Activated T-cell treated with anti-CD3 and anti-CD28 coated beads, Interleukin-2, amount 50 U/mL, for 4 hours (primary cell): Measurements from ENCODE around the gene AFAP1. TPM values are rescaled to one million over a fixed set of nuclear protein-coding genes. Genes with fewer than 3 reads are reported as not detected.
"Not testable (repeated sequence)": the region's sequence is repeated elsewhere in the genome, so short reads cannot be mapped to it uniquely, and the experiment has no call there.

Source experiments
- ATAC-seq, 2 donors: fragments of 200-7000 bp; cut with Tn5 transposase; one replicate each; pipeline ENCODE4 v1.10.0; 2021
- DNase-seq: peaks from one replicate; pipeline ENCODE4 v3.0.0-alpha.2; 2020
- H3K27me3 Mint-ChIP-seq: one replicate; pipeline ENCODE4 v1.8.0; 2021; ENCODE audit warnings: low read depth, mixed read lengths
- H3K36me3 Mint-ChIP-seq: one replicate; pipeline ENCODE4 v1.8.0; 2022; ENCODE audit warnings: mixed read lengths; ENCODE audit not compliant: insufficient read depth
- H3K4me1 Mint-ChIP-seq: one replicate; pipeline ENCODE4 v1.8.0; 2021; ENCODE audit warnings: low read depth, mixed read lengths
- H3K4me3 Mint-ChIP-seq: one replicate; pipeline ENCODE4 v1.8.0; 2021; ENCODE audit warnings: mild to moderate bottlenecking, moderate library complexity, mixed read lengths
- H3K9me3 Mint-ChIP-seq: one replicate; pipeline ENCODE4 v1.8.0; 2021; ENCODE audit warnings: mixed read lengths
- total RNA-seq, 3 donors: library from RNA; stranded (reverse); gene quantifications; one replicate each; pipeline ENCODE4 v1.2.1, GENCODE V29; 2021

The AFAP1 gene
- total RNA-seq, 3 donors from 2014 or later: 13.1 to 17.7 (median 14.7) TPM

- peaks cover 2% of the 10 kb centered on the region for H3K27me3 Mint-ChIP-seq
- H3K4me1 Mint-ChIP-seq: peaks cover 5% of the 10 kb centered on the region
- H3K9me3 Mint-ChIP-seq: peaks cover 8% of the 10 kb centered on the region
- ATAC-seq (no peak), DNase-seq (no peak)
- no peak overlapping the region for H3K4me3 Mint-ChIP-seq
- H3K36me3 Mint-ChIP-seq: peaks cover 5% of the 10 kb centered on the region
Measured at GRCh38 chr4:7924570-7924969, 15.1 kb downstream of the AFAP1 start.

- H3K4me3 Mint-ChIP-seq: no peak overlapping the region
- no peaks in the 10 kb centered on the region for H3K27me3 Mint-ChIP-seq
- peaks cover 3% of the 10 kb centered on the region for H3K4me1 Mint-ChIP-seq
Measured at GRCh38 chr4:7924163-7924562, 15.5 kb downstream of the AFAP1 start.

GRCh38 chr4:7922466-7922865 is 17.2 kb downstream of the AFAP1 start:
- ATAC-seq: no peak
- DNase-seq: no peak
- Mint-ChIP-seq H3K36me3 (peaks cover 7% of the 10 kb centered on the region), H3K9me3 (peaks cover 8% of the 10 kb centered on the region), H3K4me1 (peaks cover 8% of the 10 kb centered on the region), H3K4me3 (no peak overlapping the region), H3K27me3 (no peaks in the 10 kb centered on the region)

More at GRCh38 chr4:7924163-7924562, 15.5 kb downstream of the AFAP1 start:
- Mint-ChIP-seq H3K36me3 (peaks cover 5% of the 10 kb centered on the region), H3K9me3 (peaks cover 8% of the 10 kb centered on the region)
- ATAC-seq: no peak
- no peak for DNase-seq

GRCh38 chr4:7918981-7919380 is 20.7 kb downstream of the AFAP1 start:
- H3K4me3 Mint-ChIP-seq: no peak overlapping the region
- DNase-seq (no peak), ATAC-seq (no peak)
- H3K27me3 Mint-ChIP-seq: no peaks in the 10 kb centered on the region
- H3K36me3 Mint-ChIP-seq: peaks cover 4% of the 10 kb centered on the region
- no peaks in the 10 kb centered on the region for H3K9me3 Mint-ChIP-seq
- H3K4me1 Mint-ChIP-seq: peaks cover 20% of the 10 kb centered on the region

- H3K9me3 Mint-ChIP-seq, H3K4me3 Mint-ChIP-seq, H3K27me3 Mint-ChIP-seq, H3K36me3 Mint-ChIP-seq, ATAC-seq, DNase-seq: not testable (repeated sequence)
- peaks cover 20% of the 10 kb centered on the region for H3K4me1 Mint-ChIP-seq
Measured at GRCh38 chr4:7918187-7918586, 21.5 kb downstream of the AFAP1 start.

- ATAC-seq: no peak
- Mint-ChIP-seq H3K4me3 (no peak overlapping the region), H3K4me1 (peaks cover 20% of the 10 kb centered on the region), H3K9me3 (no peaks in the 10 kb centered on the region), H3K36me3 (peaks cover 4% of the 10 kb centered on the region), H3K27me3 (no peaks in the 10 kb centered on the region)
- no peak for DNase-seq
Measured at GRCh38 chr4:7917669-7918068, 22.0 kb downstream of the AFAP1 start.

GRCh38 chr4:7915875-7916242 is 23.8 kb downstream of the AFAP1 start:
- ATAC-seq: no peak
- no peaks in the 10 kb centered on the region for H3K27me3 Mint-ChIP-seq
- peaks cover 20% of the 10 kb centered on the region for H3K4me1 Mint-ChIP-seq
- H3K4me3 Mint-ChIP-seq: no peak overlapping the region
- H3K9me3 Mint-ChIP-seq: no peaks in the 10 kb centered on the region
- no peak for DNase-seq
- peaks cover 4% of the 10 kb centered on the region for H3K36me3 Mint-ChIP-seq

- Mint-ChIP-seq H3K27me3 (no peaks in the 10 kb centered on the region), H3K36me3 (peaks cover 2% of the 10 kb centered on the region), H3K4me3 (no peak overlapping the region), H3K9me3 (no peaks in the 10 kb centered on the region), H3K4me1 (peaks cover 35% of the 10 kb centered on the region)
- DNase-seq (no peak), ATAC-seq (no peak)
Measured at GRCh38 chr4:7912826-7913225, 26.8 kb downstream of the AFAP1 start.

GRCh38 chr4:7910952-7911578 is 28.6 kb downstream of the AFAP1 start:
- DNase-seq (no peak), ATAC-seq (no peak)
- H3K9me3 Mint-ChIP-seq: no peaks in the 10 kb centered on the region
- H3K4me1 Mint-ChIP-seq: peaks cover 28% of the 10 kb centered on the region
- H3K4me3 Mint-ChIP-seq: no peak overlapping the region
- peaks cover 2% of the 10 kb centered on the region for H3K36me3 Mint-ChIP-seq
- H3K27me3 Mint-ChIP-seq: no peaks in the 10 kb centered on the region

- ATAC-seq: no peak
- Mint-ChIP-seq H3K4me3 (no peak overlapping the region), H3K9me3 (no peaks in the 10 kb centered on the region), H3K27me3 (no peaks in the 10 kb centered on the region), H3K4me1 (peaks cover 27% of the 10 kb centered on the region), H3K36me3 (peaks cover 2% of the 10 kb centered on the region)
- no peak for DNase-seq
Measured at GRCh38 chr4:7910263-7910896, 29.3 kb downstream of the AFAP1 start.

GRCh38 chr4:7909463-7910262 is 30.0 kb downstream of the AFAP1 start:
- Mint-ChIP-seq H3K27me3 (no peaks in the 10 kb centered on the region), H3K36me3 (peaks cover 2% of the 10 kb centered on the region), H3K9me3 (no peaks in the 10 kb centered on the region), H3K4me1 (peaks cover 22% of the 10 kb centered on the region), H3K4me3 (no peak overlapping the region)
- DNase-seq (no peak), ATAC-seq (no peak)

GRCh38 chr4:7908668-7909067 is 31.0 kb downstream of the AFAP1 start:
- no peaks in the 10 kb centered on the region for H3K9me3 Mint-ChIP-seq
- DNase-seq (no peak), ATAC-seq (no peak)
- peaks cover 22% of the 10 kb centered on the region for H3K4me1 Mint-ChIP-seq
- H3K36me3 Mint-ChIP-seq: no peaks in the 10 kb centered on the region
- H3K4me3 Mint-ChIP-seq: no peak overlapping the region
- H3K27me3 Mint-ChIP-seq: no peaks in the 10 kb centered on the region

GRCh38 chr4:7907142-7907541 is 32.5 kb downstream of the AFAP1 start:
- DNase-seq: no peak
- Mint-ChIP-seq H3K4me1 (peaks cover 33% of the 10 kb centered on the region), H3K27me3 (no peaks in the 10 kb centered on the region), H3K9me3 (no peaks in the 10 kb centered on the region), H3K4me3 (no peak overlapping the region), H3K36me3 (no peaks in the 10 kb centered on the region)
- ATAC-seq: no peak

GRCh38 chr4:7906171-7906701 is 33.4 kb downstream of the AFAP1 start:
- no peak for DNase-seq
- H3K4me3 Mint-ChIP-seq: no peak overlapping the region
- peaks cover 37% of the 10 kb centered on the region for H3K4me1 Mint-ChIP-seq
- ATAC-seq: no peak
- no peaks in the 10 kb centered on the region for H3K9me3 Mint-ChIP-seq
- no peaks in the 10 kb centered on the region for H3K36me3 Mint-ChIP-seq
- H3K27me3 Mint-ChIP-seq: no peaks in the 10 kb centered on the region
